Measurements from ENCODE around the gene RCAN3. TPM values are rescaled to one million over a fixed set of nuclear protein-coding genes. Genes with fewer than 3 reads are reported as not detected.

Gene RCAN3
- total and polyA plus RNA-seq, 2 of the 13 experiments (the other 11 are each of a cell fraction or from before 2014, with no cell fraction given) = 12.2 to 13.3 TPM

DNA sequence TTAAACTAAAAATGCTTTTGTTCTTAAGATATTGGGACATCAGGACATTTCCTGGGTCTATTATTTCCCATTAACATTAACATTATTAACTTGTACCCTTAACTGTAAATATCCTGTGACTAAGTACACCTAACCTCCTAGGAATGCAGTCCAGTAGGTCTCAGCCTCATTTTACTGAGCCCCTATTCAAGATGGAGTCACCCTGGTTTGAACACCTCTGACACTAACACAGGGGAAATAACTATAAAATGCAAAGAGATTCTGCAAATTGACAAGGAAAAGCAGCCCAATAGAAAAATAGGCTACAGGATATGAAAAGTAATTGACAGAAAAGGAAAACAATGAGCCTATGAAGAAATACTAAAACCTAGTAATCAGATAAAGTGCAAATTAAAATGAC is 41.6 kb downstream of the RCAN3 start:
- no peak overlapping the region for H3K4me2 ChIP-seq (ENCODE audit: low read depth, low read length)
- TF ChIP-seq SCMH1 (CRISPR knock-in tag; IDR thresholded peaks at IDR 0.05; ENCODE audit: borderline replicate concordance) (no peak), HNF4G (IDR thresholded peaks at IDR 0.05; ENCODE audit: borderline replicate concordance, low read depth, low read length) (no peak), HNF4G (CRISPR knock-in tag; IDR thresholded peaks at IDR 0.05; ENCODE audit: borderline replicate concordance, low read depth) (no peak), SMAD3 (CRISPR knock-in tag; IDR thresholded peaks at IDR 0.05) (no peak), SMARCE1 (IDR thresholded peaks at IDR 0.05; ENCODE audit: borderline replicate concordance) (no peak), NFIC (IDR thresholded peaks at IDR 0.05; ENCODE audit: low read length) (no peak), ZNF607 (CRISPR knock-in tag; IDR thresholded peaks at IDR 0.05; ENCODE audit: borderline replicate concordance) (no peak), ZNF674 (CRISPR knock-in tag; IDR thresholded peaks at IDR 0.05; ENCODE audit: low read depth) (no peak), ZNF17 (CRISPR knock-in tag; IDR thresholded peaks at IDR 0.05) (no peak), ZNF234 (CRISPR knock-in tag; conservative IDR thresholded peaks at IDR 0.05) (no peak), ZNF12 (CRISPR knock-in tag; IDR thresholded peaks at IDR 0.05) (no peak)
- TF ChIP-seq, protein P1, sequence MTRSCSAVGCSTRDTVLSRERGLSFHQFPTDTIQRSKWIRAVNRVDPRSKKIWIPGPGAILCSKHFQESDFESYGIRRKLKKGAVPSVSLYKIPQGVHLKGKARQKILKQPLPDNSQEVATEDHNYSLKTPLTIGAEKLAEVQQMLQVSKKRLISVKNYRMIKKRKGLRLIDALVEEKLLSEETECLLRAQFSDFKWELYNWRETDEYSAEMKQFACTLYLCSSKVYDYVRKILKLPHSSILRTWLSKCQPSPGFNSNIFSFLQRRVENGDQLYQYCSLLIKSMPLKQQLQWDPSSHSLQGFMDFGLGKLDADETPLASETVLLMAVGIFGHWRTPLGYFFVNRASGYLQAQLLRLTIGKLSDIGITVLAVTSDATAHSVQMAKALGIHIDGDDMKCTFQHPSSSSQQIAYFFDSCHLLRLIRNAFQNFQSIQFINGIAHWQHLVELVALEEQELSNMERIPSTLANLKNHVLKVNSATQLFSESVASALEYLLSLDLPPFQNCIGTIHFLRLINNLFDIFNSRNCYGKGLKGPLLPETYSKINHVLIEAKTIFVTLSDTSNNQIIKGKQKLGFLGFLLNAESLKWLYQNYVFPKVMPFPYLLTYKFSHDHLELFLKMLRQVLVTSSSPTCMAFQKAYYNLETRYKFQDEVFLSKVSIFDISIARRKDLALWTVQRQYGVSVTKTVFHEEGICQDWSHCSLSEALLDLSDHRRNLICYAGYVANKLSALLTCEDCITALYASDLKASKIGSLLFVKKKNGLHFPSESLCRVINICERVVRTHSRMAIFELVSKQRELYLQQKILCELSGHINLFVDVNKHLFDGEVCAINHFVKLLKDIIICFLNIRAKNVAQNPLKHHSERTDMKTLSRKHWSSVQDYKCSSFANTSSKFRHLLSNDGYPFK (CRISPR knock-in tag; IDR thresholded peaks at IDR 0.05; ENCODE audit: borderline replicate concordance) = no peak
- ATAC-seq = no peak
- intact Hi-C loops (cut with micrococcal nuclease; ENCODE audit: unreplicated experiment) (loop anchor here (5.0 kb wide), 1 partner anchor 93 kb away; no protein-coding TSS in a partner anchor), in situ Hi-C loops (cut with HindIII; ENCODE audit: extremely low pct_ligation_motif_present, low pct_unique_long_range_greater_than_20kb) (loop anchor here (10.0 kb wide), 1 partner anchor 91 kb away; no protein-coding TSS in a partner anchor)
- H3K9me3 ChIP-seq (ENCODE audit: low read length) = no peaks in the 10 kb centered on the region
- H3K27ac ChIP-seq (ENCODE audit: extremely low read length, insufficient read depth, low read length) = no peak overlapping the region
- no peak for FAIRE-seq
- BruUV-seq (replicated peaks) = no TSS peak
- no peaks in the 10 kb centered on the region for H3K36me3 ChIP-seq (replicated peaks in 1 of 2; ENCODE audit: control insufficient read depth in 1 of 2, insufficient read depth in 2 of 2, low read length in 2 of 2)
- CTCF ChIA-PET (ENCODE audit: low intra/inter-chr PET ratio, low total read pairs) = no interaction called here
- H3K4me1 ChIP-seq (ENCODE audit: insufficient read depth, low read length) = peaks cover 66% of the 10 kb centered on the region
- no peaks in the 10 kb centered on the region for H3K79me2 ChIP-seq (ENCODE audit: insufficient read depth, low read length)
- no peak overlapping the region for H3K9ac ChIP-seq (ENCODE audit: insufficient read depth, low read depth, low read length)
- H2AFZ ChIP-seq (ENCODE audit: low read length) = no peak overlapping the region
- H3K27me3 ChIP-seq (ENCODE audit: control insufficient read depth in 1 of 2, insufficient read depth in 2 of 2, low read length in 2 of 2) = no peaks in the 10 kb centered on the region
- no peak overlapping the region for H3K4me3 ChIP-seq (replicated peaks in 1 of 3; ENCODE audit: insufficient read depth in 1 of 3, low read depth in 2 of 3, low read length in 3 of 3)
- POLR2A ChIA-PET = no interaction called here
- DNase-seq (ENCODE audit: low spot score) = no peak
- no peaks in the 10 kb centered on the region for H4K20me1 ChIP-seq (ENCODE audit: insufficient read depth, low read length)

All from HepG2 (cell line).